ENCODE results near the gene CEACAM21.

- no peak for TF ChIP-seq USF1 (IDR thresholded peaks at IDR 0.05; ENCODE audit: borderline replicate concordance, low read depth)
- TF ChIP-seq FOXM1 (IDR thresholded peaks at IDR 0.05; ENCODE audit: low read depth) = no peak
- no peak for TF ChIP-seq CTCF (IDR thresholded peaks at IDR 0.05)
- no peak for TF ChIP-seq YY1 (IDR thresholded peaks at IDR 0.05; ENCODE audit: low read depth)
- no peak for TF ChIP-seq MAX (IDR thresholded peaks at IDR 0.05; ENCODE audit: low read depth)
- TF ChIP-seq RAD21 (IDR thresholded peaks at IDR 0.05; ENCODE audit: low read length) = no peak
Observed at GRCh38 chr19:41624515-41624914, 48.5 kb downstream of the CEACAM21 start.
